ENCODE data around the gene HDGFL2.

DNA sequence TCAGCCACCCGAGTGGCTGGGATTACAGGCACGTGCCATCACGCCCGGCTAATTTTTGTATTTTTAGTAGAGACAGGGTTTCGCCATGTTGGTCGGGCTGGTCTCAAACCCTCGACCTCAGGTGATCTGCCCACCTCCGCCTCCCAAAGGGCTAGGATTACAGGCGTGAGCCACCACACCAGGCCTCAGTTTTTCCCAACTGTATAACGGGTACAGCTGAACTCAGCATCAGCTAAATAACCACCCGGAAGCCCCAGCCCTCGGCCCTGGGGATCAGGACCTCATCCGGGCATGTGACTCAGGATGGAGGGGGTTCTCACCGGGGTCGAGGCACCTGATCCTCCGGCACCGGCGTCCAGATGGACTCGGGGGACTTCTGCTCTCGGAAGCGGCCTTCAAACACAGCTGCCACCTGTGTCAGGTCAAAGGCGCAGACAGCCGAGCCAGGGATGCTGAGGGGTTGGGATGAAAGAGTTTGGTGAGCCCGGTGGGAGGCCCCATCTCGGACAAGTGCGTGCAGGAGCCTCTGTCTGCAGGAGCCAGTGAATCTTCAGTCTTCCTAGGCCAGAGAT lies 78.5 kb downstream of the HDGFL2 start:
- TF ChIP-seq, protein P1, sequence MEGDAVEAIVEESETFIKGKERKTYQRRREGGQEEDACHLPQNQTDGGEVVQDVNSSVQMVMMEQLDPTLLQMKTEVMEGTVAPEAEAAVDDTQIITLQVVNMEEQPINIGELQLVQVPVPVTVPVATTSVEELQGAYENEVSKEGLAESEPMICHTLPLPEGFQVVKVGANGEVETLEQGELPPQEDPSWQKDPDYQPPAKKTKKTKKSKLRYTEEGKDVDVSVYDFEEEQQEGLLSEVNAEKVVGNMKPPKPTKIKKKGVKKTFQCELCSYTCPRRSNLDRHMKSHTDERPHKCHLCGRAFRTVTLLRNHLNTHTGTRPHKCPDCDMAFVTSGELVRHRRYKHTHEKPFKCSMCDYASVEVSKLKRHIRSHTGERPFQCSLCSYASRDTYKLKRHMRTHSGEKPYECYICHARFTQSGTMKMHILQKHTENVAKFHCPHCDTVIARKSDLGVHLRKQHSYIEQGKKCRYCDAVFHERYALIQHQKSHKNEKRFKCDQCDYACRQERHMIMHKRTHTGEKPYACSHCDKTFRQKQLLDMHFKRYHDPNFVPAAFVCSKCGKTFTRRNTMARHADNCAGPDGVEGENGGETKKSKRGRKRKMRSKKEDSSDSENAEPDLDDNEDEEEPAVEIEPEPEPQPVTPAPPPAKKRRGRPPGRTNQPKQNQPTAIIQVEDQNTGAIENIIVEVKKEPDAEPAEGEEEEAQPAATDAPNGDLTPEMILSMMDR (IDR thresholded peaks at IDR 0.05 in 2 of 3, conservative IDR thresholded peaks at IDR 0.05 in 1 of 3; ENCODE audit: borderline replicate concordance in 1 of 3, insufficient read depth in 1 of 3, low read depth in 2 of 3, low read length in 2 of 3) = no peak
- no peak for TF ChIP-seq CEBPB (IDR thresholded peaks at IDR 0.05; ENCODE audit: low read depth)
- no peak for TF ChIP-seq EZH2 (IDR thresholded peaks at IDR 0.05)
- TF ChIP-seq JUND (IDR thresholded peaks at IDR 0.05) = no peak
- TF ChIP-seq POLR2A (IDR thresholded peaks at IDR 0.05; ENCODE audit: borderline replicate concordance, extremely low read depth, insufficient read depth, insufficient read length) = no peak
- TF ChIP-seq, protein P2, sequence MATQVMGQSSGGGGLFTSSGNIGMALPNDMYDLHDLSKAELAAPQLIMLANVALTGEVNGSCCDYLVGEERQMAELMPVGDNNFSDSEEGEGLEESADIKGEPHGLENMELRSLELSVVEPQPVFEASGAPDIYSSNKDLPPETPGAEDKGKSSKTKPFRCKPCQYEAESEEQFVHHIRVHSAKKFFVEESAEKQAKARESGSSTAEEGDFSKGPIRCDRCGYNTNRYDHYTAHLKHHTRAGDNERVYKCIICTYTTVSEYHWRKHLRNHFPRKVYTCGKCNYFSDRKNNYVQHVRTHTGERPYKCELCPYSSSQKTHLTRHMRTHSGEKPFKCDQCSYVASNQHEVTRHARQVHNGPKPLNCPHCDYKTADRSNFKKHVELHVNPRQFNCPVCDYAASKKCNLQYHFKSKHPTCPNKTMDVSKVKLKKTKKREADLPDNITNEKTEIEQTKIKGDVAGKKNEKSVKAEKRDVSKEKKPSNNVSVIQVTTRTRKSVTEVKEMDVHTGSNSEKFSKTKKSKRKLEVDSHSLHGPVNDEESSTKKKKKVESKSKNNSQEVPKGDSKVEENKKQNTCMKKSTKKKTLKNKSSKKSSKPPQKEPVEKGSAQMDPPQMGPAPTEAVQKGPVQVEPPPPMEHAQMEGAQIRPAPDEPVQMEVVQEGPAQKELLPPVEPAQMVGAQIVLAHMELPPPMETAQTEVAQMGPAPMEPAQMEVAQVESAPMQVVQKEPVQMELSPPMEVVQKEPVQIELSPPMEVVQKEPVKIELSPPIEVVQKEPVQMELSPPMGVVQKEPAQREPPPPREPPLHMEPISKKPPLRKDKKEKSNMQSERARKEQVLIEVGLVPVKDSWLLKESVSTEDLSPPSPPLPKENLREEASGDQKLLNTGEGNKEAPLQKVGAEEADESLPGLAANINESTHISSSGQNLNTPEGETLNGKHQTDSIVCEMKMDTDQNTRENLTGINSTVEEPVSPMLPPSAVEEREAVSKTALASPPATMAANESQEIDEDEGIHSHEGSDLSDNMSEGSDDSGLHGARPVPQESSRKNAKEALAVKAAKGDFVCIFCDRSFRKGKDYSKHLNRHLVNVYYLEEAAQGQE (IDR thresholded peaks at IDR 0.05; ENCODE audit: low read depth) = no peak
- TF ChIP-seq, protein P3, sequence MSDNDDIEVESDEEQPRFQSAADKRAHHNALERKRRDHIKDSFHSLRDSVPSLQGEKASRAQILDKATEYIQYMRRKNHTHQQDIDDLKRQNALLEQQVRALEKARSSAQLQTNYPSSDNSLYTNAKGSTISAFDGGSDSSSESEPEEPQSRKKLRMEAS (IDR thresholded peaks at IDR 0.05) = no peak
- no peak for TF ChIP-seq YY1 (IDR thresholded peaks at IDR 0.05; ENCODE audit: extremely low read depth, insufficient replicate concordance, low read depth, low read length)
- no peak for TF ChIP-seq EGR1 (IDR thresholded peaks at IDR 0.05; ENCODE audit: low read depth)
- no peak for TF ChIP-seq POLR2AphosphoS5 (IDR thresholded peaks at IDR 0.05; ENCODE audit: low read depth, low read length)
